GM23338 (cell line): Measurements from ENCODE around the gene FBXO33.

Source experiments
- CREB1 ChIP-seq: fragments of 250-450 bp; sonication (Bioruptor Pico); IDR thresholded peaks from 2 replicates; pipeline ENCODE4 v1.5.0; 2020; ENCODE audit warnings: low read depth, mild to moderate bottlenecking, moderate library complexity
- CTCF ChIP-seq, 2 experiments: fragments of 200-600 bp in 1 of 2; sonication (generic) in 1 of 2; conservative IDR thresholded peaks; 2 replicates each; pipeline versions ENCODE4 v1.5.1 to v1.6.1; 2016 to 2017; ENCODE audit warnings: antibody characterized with exemption in 2 of 2, low read depth in 2 of 2, mild to moderate bottlenecking in 2 of 2, moderate library complexity in 1 of 2
- EZH2 ChIP-seq: fragments of 200-600 bp; sonication (generic); IDR thresholded peaks from one replicate; pipeline ENCODE4 v1.8.0; 2017; ENCODE audit warnings: antibody characterized with exemption, mild to moderate bottlenecking, low read depth; ENCODE audit not compliant: unreplicated experiment
- EZH2phosphoT487 ChIP-seq: fragments of 200-600 bp; sonication (generic); IDR thresholded peaks from one replicate; pipeline ENCODE4 v1.8.1; 2018; ENCODE audit warnings: antibody characterized with exemption; ENCODE audit not compliant: unreplicated experiment
- JUNB ChIP-seq: IDR thresholded peaks from one replicate; pipeline ENCODE4 v1.6.1; 2016; ENCODE audit warnings: antibody characterized with exemption; ENCODE audit not compliant: unreplicated experiment
- POLR2AphosphoS5 ChIP-seq: IDR thresholded peaks from 2 replicates; pipeline ENCODE4 v1.6.1; 2016; ENCODE audit warnings: antibody characterized with exemption, low read depth

- TF ChIP-seq CREB1 (CRISPR knock-in tag): no peak
- TF ChIP-seq CTCF (conservative IDR thresholded peaks at IDR 0.05; ENCODE audit: low read depth in 2 of 2): no peak
- no peak for TF ChIP-seq POLR2AphosphoS5
- TF ChIP-seq EZH2: no peak
- TF ChIP-seq EZH2phosphoT487: no peak
- TF ChIP-seq JUNB: no peak
Measured at GRCh38 chr14:39395555-39396254, 36.5 kb downstream of the FBXO33 start.
